Activated T-cell treated with anti-CD3 and anti-CD28 coated beads for 1 hour (primary cell): ENCODE results near the gene LSP1.
"Not testable (repeated sequence)": the region's sequence is repeated elsewhere in the genome, so short reads cannot be mapped to it uniquely, and the experiment has no call there.

Source experiments
- DNase-seq: peaks from one replicate; pipeline ENCODE4 v3.0.0-alpha.2; 2020; ENCODE audit warnings: low read depth

LSP1 gene

GRCh38 chr11:1864831-1865665, 12.2 kb downstream of the LSP1 start:
- no peak for DNase-seq

- DNase-seq: no peak
Measured at GRCh38 chr11:1866226-1866625, 13.3 kb downstream of the LSP1 start.

GRCh38 chr11:1866776-1867175, 13.9 kb downstream of the LSP1 start:
- DNase-seq: no peak

GRCh38 chr11:1867381-1867780, 14.5 kb downstream of the LSP1 start:
- no peak for DNase-seq

- no peak for DNase-seq
Measured at GRCh38 chr11:1868056-1868635, 15.3 kb downstream of the LSP1 start.

DNA sequence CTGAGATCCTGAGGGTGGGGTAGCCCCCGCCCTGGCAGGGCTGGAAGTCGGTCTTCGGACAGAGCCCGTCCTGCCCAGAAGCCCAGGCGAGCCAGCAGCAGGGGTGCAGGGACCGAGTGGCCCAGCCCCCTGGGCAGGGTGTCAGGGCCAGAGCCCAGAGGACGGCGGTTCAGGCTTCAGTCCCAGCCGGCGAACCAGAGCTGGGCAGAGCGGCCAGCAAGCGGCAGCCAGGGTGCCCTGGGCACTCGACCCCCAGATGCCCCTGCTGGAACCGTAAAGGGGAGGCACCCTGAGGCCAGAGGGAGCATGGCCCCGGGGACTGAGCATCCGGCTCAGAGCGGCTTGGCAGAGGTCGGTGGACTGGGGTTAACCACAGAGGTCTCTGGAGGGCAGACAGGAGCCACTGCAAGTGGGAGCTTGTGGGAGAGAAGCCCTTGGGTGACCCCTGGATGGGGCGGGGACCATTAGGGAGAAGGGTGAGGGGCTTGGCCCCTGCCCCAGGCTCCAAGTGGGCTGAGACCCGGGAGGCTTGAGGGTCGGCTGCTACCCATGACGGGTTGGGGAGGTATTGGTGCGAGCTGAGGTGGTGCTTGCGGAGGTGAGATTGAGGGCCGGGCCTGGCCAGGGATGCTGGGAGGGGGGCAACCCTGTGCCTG, 15.9 kb downstream of the LSP1 start:
- no peak for DNase-seq

DNA sequence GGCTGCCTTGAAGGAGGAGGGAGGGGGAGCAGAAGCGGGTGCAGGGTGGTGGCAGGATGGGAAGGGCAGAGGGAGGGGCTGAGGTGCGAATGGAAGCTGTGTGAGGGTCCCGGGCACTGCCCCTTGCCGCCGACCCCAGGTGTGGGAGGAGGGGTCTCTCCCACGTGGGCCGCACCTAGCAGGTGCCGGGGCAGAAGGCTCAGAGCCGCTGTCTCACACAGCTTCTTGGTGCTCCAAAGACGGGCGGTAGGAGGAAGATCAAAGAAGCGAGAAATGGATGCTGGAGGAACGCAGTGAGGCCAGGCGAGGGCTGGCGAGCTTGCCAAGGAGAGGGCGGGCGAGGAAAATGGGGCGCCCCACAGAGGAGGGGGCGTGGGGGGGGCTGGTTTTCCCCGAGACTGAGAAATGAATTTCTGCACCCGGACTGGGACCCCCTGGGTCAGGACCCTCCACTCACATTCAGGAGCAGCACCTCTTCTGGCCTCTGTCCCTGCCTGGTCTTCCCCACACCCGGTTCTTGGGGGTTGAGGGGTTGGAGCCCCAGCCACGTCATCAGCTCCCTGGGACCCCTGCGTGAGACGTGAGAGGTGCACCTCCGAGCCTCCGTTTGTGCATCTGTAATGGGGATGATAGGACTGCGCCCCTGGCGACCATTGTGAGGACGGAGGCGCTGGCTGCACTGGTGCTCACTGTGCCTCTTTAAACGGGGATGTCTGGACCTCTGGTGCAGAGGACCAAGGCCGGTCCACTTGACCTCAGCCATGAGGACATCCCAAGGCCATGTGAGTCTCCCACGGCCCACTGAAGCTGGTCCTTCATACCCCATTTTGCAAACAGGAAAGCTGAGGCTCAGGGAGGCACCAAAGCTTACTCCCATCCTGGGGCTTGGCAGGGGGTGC, 16.8 kb downstream of the LSP1 start:
- DNase-seq: no peak

GRCh38 chr11:1870326-1870696, 17.4 kb downstream of the LSP1 start:
- DNase-seq: no peak

- no peak for DNase-seq
Measured at GRCh38 chr11:1870721-1871466, 18.0 kb downstream of the LSP1 start.

DNA sequence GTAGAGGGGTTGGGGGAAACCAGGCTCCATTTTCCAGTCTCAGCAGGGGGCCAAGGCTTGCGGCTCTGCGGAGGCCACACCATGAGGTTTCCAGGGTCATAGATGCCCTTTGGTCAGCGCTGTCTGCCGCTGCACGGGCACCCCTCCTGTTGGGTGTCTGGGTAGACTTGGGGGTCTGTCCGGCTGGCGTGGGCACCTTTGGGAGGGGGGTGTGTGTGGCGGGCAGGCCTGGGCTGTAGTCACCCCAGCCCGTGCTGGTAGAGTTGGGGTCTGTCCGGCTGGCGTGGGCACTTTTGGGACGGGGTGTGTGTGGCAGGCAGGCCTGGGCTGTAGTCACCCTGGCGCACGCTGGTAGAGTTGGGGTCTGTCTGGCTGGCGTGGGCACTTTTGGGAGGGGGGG, 18.6 kb downstream of the LSP1 start:
- no peak for DNase-seq

DNA sequence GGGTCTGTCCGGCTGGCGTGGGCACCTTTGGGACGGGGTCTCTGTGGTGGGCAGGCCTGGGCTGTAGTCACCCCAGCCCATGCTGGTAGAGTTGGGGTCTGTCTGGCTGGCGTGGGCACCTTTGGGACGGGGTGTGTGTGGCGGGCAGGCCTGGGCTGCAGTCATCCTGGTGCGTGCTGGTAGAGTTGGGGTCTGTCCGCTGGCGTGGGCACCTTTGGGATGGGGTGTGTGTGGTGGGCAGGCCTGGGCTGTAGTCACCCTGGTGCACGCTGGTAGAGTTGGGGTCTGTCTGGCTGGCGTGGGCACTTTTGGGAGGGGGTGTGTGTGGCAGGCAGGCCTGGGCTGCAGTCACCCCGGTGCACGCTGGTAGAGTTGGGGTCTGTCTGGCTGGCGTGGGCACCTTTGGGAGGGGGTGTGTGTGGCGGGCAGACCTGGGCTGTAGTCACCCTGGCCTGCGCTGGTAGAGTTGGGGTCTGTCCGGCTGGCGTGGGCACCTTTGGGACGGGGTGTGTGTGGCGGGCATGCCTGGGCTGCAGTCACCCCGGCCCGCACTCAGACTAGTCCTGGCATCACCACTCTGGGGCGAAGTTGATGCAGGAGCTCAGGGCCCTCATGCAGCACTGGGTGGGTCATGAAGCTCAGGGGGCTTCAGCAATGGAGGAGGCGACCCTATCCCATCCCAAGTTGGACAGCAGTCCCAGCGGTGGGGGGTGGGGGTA, 19.5 kb downstream of the LSP1 start:
- no peak for DNase-seq

DNA sequence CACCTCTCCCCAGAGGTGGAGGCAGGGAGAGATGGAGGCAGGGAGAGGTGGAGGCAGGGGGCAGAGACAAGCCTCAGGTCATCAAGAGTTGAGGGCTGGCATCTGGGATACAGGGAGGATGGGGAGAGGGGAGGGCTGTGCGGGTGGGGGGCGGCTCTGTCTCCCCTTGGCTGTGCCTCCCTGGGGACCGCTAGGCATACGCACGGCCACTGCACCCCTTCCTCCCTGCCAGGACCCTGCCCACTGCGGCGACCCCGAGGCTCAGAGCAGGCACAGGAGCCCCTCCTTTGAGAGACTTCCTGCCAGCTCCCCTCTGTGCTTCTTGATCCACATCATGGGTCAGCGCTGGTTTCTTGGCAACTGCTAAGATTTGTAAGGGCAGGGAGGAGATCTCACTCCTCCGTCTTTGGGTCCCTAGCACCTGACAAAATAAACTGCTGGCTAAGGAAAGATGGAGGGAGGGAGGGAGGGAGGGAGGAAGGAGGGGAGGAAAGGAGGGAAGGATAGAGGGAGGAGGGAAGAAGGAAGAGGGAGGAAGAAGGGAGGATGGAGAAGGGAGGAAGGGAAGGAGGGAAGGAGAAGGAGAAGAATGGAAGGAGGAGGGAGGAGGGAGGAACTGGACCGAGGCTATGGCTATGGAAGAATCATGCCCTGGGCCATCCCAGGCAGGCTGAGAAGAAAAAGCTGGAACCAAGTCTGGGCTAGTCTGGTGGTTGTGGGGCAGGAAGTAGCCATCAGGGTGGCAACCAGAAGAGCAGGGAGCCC, 20.3 kb downstream of the LSP1 start:
- no peak for DNase-seq

DNA sequence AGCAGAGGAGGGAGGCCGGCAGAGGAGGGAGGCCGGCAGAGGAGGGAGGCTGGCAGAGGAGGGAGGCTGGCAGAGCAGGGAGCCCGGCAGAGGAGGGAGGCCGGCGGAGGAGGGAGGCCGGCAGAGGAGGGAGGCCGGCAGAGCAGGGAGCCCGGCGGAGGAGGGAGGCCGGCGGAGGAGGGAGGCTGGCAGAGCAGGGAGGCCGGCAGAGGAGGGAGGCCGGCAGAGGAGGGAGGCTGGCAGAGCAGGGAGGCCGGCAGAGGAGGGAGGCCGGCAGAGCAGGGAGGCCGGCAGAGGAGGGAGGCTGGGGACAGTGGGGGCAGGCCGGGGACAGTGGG, 20.9 kb downstream of the LSP1 start:
- DNase-seq: not testable (repeated sequence)

DNA sequence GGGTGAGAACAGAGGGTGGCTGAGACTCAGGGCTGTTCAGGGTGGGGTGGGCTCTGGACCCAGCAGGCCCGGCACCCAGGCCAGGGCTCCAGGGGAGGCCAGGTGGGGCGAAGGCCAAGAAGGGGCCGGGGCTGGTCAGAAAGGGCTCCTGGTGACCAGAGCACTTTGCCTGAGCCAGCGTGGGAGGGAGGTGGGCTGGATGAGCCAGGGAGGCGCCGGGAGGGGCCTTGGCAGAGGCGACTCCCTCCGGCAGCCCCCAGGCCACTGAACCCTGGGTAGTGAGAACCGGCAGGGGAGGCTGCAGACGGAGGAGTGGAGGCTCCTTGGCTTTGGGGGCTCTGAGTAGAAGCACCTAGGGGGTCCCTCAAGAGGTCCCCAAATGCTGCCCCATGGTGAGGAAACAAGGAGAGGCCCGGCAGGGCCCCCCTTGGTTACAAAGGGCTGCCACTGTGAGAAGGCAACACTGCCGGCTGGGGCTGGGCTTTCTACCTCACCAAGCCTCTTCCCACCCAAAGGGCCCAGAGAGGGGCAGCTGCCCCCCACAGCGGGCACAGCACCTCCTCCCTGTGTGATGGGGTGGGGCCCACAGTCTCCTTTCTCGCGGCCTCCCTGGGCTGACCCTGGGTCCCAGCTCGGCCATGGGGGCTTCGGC, 21.7 kb downstream of the LSP1 start:
- not testable (repeated sequence) for DNase-seq

GRCh38 chr11:1875093-1875850, 22.4 kb downstream of the LSP1 start:
- DNase-seq: no peak

DNA sequence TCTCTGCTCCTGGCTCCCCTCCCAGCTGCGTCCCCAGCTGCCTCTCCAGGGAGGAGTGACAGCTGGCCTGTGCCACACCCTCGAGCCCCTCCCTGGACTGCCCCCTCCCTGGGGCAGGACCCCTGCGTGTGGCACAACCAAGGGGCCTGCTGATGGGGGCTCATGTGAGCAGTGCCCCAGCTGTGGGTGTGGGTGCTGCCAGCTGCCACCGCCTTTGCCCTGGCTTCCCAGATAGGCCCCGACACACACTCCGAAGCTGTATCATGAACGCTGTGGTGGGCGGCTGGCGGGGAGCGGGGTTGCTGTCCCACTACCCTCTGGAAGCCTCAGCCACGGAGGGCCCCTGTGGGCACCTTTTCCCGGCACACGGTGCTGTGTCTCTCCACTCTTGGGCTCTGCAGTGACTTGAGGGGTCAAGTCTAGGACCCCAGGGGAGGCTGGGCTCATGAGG, 23.0 kb downstream of the LSP1 start:
- not testable (repeated sequence) for DNase-seq

- DNase-seq: no peak
Measured at GRCh38 chr11:1876361-1877063, 23.6 kb downstream of the LSP1 start.
